ENCODE results near the gene FRAS1. TPM values are rescaled to one million over a fixed set of nuclear protein-coding genes. Genes with fewer than 3 reads are reported as not detected.

FRAS1 gene
- total RNA-seq, 1 donor from 2014 or later, result not detected

DNA sequence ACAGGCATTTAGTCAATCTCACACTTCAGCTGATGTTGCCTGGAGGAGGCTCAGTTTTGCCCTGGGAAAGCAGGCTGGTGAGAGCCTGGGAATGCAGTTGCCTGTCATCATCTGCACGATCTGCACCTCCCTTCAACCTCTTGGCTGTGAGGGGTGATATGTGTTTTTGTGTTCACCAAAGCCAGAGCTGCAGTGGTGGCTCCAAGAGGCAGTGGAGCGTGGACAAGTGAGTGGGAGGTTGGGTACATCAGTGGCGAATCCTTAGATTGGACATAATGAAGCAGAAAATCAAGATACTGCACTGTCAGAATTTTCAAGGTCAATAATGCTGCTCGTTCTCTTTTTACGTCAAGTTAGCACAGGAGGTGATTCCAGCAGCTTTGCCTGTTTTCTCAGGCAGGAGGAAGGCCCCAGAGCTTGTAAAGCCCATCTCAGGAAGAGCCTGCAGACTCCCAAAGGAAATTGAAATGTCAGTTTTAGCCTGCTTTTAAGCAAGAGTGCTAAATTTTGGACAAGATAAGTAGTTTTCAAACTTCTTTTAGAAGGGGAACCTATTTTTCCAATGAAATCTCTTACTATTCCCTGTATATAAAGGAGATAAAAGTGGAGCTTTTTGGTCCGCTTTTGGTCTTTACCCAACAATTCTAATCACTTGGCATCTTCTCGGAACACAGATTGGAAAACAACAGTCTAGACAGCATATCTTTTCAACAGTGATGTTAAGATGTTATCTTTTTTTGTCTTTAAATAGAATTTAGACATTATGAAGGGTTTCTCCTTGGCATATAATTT, 92.8 kb downstream of the FRAS1 start:
- no peak for DNase-seq
- no peak overlapping the region for H3K4me3 Mint-ChIP-seq
- H3K27ac Mint-ChIP-seq, result no peak overlapping the region
- no peaks in the 10 kb centered on the region for H3K9me3 Mint-ChIP-seq
- H3K4me1 Mint-ChIP-seq, result no peaks in the 10 kb centered on the region
- H3K27me3 Mint-ChIP-seq, result peaks cover 6% of the 10 kb centered on the region
- H3K36me3 Mint-ChIP-seq (ENCODE audit: low read depth), result no peaks in the 10 kb centered on the region
- intact Hi-C loops (cut with micrococcal nuclease), result no loop called here

DNA sequence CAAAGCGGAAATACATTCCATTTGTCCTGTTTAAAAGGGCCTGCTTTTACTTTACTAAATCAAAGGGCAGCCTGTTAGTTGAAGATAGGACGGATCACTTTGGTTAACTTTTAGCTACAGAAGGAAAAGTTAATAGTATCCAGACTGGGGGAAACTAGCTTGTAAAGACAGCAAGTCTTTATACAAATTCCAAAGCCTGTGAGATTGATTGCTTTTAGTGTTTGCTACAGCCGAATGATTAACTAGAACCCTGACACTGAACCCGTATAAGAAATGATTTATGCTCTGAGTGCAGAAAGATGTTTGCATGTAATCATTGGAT, 93.4 kb downstream of the FRAS1 start:
- intact Hi-C loops (cut with micrococcal nuclease), result no loop called here
- Mint-ChIP-seq H3K27ac (no peak overlapping the region), H3K27me3 (peaks cover 7% of the 10 kb centered on the region), H3K4me1 (no peaks in the 10 kb centered on the region), H3K4me3 (no peak overlapping the region), H3K36me3 (ENCODE audit: low read depth) (no peaks in the 10 kb centered on the region), H3K9me3 (no peaks in the 10 kb centered on the region)
- no peak for DNase-seq

DNA sequence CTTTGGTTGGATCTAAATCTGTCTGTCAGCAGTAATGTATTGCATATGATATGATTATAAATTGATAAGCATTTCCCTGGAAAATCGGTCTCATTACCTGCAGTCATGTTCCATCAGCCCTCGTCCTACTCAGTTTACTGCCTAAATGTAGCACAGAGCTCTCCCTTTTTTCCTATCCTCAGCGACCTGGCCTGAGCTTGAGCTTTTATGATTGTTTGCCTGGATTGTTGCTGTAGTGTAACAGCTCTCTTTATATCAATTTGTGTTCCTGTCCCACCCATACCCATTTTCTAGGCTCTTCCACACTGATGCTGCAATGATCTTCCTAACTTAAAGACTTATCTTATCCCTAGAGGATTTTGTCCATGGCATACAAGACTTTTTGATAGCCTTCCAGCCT, 95.7 kb downstream of the FRAS1 start:
- no peak overlapping the region for H3K27ac Mint-ChIP-seq
- intact Hi-C loops (cut with micrococcal nuclease), result no loop called here
- no peak overlapping the region for H3K4me3 Mint-ChIP-seq

DNA sequence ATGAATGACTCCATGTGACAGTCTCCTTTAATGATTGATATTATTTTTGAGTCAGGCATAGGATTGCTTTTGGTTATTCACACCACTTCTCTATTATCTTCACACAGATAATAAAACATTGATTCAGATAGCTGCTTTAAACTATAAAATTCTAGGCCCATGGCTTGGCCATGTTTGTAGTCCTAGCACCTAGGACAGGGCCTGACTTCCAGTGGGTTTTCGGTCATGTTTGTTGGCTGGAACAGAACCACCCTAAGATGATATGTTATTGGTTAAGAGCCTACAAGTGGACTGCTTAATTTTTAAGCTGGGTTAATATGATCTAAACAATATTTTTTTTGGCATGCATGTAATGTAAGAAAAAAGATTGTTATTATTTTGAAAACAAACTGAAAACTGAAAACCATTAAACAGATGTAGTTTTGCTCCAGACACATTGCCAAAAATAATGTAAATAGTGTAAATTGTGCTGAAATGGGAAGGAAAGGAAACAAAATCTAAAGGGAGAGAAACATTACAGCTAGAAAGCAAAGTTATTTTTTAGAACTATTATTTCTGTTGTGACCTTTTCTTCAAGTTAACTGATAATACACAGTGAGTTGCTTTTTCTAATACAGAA, 98.0 kb downstream of the FRAS1 start:
- Mint-ChIP-seq H3K9me3 (no peaks in the 10 kb centered on the region), H3K27me3 (peaks cover 13% of the 10 kb centered on the region), H3K27ac (no peak overlapping the region), H3K4me3 (no peak overlapping the region), H3K36me3 (ENCODE audit: low read depth) (no peaks in the 10 kb centered on the region), H3K4me1 (no peaks in the 10 kb centered on the region)
- no peak for DNase-seq
- intact Hi-C loops (cut with micrococcal nuclease), result no loop called here

More for the DNA sequence above, 95.7 kb downstream of the FRAS1 start:
- no peaks in the 10 kb centered on the region for H3K9me3 Mint-ChIP-seq
- H3K4me1 Mint-ChIP-seq, result no peaks in the 10 kb centered on the region
- no peak for DNase-seq
- peaks cover 9% of the 10 kb centered on the region for H3K27me3 Mint-ChIP-seq
- no peaks in the 10 kb centered on the region for H3K36me3 Mint-ChIP-seq (ENCODE audit: low read depth)

DNA sequence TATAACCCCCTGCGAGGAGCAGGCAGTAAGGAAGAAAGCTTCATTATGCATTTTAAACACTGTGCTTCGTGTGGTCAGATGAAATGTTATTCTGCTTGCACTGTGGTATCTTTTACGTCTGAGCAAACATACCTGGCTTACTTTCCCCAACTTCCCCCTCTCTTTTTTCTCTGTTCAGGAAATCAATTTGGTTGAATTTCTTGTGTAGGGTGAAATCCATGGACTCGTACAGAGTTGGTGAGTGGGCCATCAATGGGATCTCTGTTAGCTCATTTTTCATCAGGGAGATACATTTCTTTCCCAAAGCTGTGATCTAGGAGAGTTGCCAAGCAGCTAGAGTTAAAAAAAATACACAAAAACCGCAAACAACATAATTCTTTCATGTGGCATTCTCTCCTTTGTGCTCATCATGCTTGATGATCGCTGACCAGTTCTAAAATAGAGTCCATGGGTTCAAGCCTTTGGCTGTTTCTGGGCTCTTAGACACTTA, 98.5 kb downstream of the FRAS1 start:
- intact Hi-C loops (cut with micrococcal nuclease), result no loop called here
- H3K9me3 Mint-ChIP-seq, result no peaks in the 10 kb centered on the region
- no peak overlapping the region for H3K27ac Mint-ChIP-seq
- H3K4me3 Mint-ChIP-seq, result no peak overlapping the region
- H3K27me3 Mint-ChIP-seq, result peaks cover 13% of the 10 kb centered on the region
- DNase-seq, result no peak
- no peaks in the 10 kb centered on the region for H3K36me3 Mint-ChIP-seq (ENCODE audit: low read depth)
- H3K4me1 Mint-ChIP-seq, result no peaks in the 10 kb centered on the region

DNA sequence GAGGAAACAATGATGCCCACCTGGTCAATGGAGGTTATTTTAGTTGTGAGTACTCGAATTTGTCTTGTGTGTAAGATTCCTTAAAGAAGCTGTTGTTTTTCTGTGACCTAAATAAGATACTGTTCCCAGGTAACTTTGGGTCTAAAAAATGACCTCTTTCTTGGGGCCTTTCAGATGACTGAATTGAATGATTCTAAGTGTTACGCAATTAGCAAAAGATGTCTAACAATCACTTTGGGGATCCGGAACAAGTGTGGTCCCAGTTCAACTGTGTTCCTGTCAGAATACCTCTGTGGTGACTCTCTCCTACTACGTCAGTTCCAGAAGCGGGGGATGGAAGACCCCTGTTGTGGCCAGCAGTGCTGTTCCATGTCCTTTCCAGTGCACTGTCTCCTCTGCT, 99.4 kb downstream of the FRAS1 start:
- H3K4me1 Mint-ChIP-seq, result no peaks in the 10 kb centered on the region
- intact Hi-C loops (cut with micrococcal nuclease), result no loop called here
- no peak overlapping the region for H3K4me3 Mint-ChIP-seq
- no peaks in the 10 kb centered on the region for H3K36me3 Mint-ChIP-seq (ENCODE audit: low read depth)
- H3K9me3 Mint-ChIP-seq, result no peaks in the 10 kb centered on the region
- H3K27ac Mint-ChIP-seq, result no peak overlapping the region
- no peak for DNase-seq
- peaks cover 12% of the 10 kb centered on the region for H3K27me3 Mint-ChIP-seq

DNA sequence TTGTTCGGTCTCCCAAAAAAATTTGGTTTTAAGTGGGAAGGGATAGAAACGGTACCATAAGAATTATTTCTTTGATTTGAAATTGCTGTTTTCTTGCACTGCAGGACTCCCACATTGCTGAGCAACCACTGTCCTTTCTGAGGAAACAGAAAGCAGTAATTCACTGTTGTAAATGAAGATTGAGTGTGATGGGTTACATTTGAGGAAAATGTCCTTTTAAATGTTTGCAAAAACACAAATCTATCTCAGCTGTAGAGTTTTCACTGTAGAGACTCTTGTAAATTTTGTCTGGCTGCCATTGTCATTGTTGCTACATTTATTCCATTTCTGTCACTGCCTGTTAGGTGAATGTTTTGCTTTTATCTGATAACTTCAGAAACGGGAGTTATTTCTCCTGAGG, 105.2 kb downstream of the FRAS1 start:
- no peak for DNase-seq
- intact Hi-C loops (cut with micrococcal nuclease), result no loop called here
- H3K9me3 Mint-ChIP-seq, result no peaks in the 10 kb centered on the region
- H3K27ac Mint-ChIP-seq, result no peak overlapping the region
- peaks cover 11% of the 10 kb centered on the region for H3K27me3 Mint-ChIP-seq
- H3K4me1 Mint-ChIP-seq, result no peaks in the 10 kb centered on the region
- H3K36me3 Mint-ChIP-seq (ENCODE audit: low read depth), result no peaks in the 10 kb centered on the region
- H3K4me3 Mint-ChIP-seq, result no peak overlapping the region

DNA sequence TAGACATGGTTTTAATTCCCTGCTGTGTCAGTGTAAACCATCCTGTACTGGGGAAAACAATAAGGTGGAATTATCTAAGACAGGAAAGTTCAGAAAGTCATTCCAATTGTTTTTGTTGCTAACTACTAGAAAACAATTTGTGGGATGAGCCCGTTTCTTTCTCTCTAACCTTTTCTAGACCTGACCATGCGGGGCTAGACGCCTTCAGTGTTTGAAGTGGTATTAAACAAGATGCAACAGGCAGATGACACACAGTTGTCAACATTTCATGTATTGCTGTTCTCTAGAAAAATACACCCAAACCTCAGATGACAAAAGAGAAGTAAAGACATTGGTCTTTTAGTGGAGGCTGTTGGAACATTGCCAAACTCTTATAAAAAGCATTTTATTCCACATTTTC, 105.7 kb downstream of the FRAS1 start:
- intact Hi-C loops (cut with micrococcal nuclease), result no loop called here
- Mint-ChIP-seq H3K4me1 (no peaks in the 10 kb centered on the region), H3K36me3 (ENCODE audit: low read depth) (no peaks in the 10 kb centered on the region), H3K9me3 (no peaks in the 10 kb centered on the region), H3K4me3 (no peak overlapping the region), H3K27me3 (peaks cover 11% of the 10 kb centered on the region), H3K27ac (no peak overlapping the region)
- no peak for DNase-seq

DNA sequence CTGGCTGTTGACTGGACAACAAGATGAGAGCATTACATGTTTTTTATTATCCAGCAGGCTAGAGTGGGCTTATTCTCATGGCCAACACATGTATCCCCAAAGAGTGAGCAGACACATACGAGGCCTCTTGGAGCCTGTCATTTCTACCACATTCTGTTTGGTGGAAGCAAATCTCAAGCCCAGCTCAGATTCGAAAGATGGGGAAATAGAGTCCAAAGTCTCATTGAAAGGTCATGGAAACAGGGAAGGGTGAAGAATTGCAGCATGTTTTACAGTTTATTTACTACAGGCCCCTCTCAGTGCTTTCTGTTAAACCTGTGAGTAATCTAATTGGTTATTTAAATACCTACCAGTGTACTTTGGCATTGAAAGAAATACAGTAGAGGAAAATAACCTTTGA, 108.6 kb downstream of the FRAS1 start:
- intact Hi-C loops (cut with micrococcal nuclease), result no loop called here
- Mint-ChIP-seq H3K9me3 (no peaks in the 10 kb centered on the region), H3K27ac (no peak overlapping the region), H3K36me3 (ENCODE audit: low read depth) (no peaks in the 10 kb centered on the region), H3K4me3 (no peak overlapping the region), H3K4me1 (no peaks in the 10 kb centered on the region), H3K27me3 (peaks cover 7% of the 10 kb centered on the region)
- no peak for DNase-seq

DNA sequence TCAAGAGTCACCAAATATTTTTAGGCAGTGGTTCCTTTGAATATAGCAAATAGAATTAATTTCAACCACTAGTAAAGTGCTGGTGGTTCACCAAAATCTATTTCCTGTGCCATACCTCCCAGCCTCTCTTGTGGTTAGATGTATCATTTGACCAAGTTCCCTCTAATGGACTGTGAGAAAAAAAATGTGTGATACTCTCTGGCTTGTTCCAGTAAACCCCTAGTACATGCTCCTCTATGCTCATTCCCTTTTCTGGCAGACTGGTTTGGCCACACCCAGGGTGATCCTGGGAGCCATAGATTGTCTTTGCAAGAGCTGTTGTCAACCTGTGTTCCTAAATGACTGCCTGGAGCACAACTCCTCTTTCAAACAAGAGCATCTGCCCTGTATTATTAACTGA, 109.5 kb downstream of the FRAS1 start:
- intact Hi-C loops (cut with micrococcal nuclease), result no loop called here
- H3K4me3 Mint-ChIP-seq, result no peak overlapping the region
- H3K36me3 Mint-ChIP-seq (ENCODE audit: low read depth), result no peaks in the 10 kb centered on the region
- no peak for DNase-seq
- H3K27ac Mint-ChIP-seq, result no peak overlapping the region
- no peaks in the 10 kb centered on the region for H3K4me1 Mint-ChIP-seq
- H3K27me3 Mint-ChIP-seq, result peaks cover 7% of the 10 kb centered on the region
- no peaks in the 10 kb centered on the region for H3K9me3 Mint-ChIP-seq

DNA sequence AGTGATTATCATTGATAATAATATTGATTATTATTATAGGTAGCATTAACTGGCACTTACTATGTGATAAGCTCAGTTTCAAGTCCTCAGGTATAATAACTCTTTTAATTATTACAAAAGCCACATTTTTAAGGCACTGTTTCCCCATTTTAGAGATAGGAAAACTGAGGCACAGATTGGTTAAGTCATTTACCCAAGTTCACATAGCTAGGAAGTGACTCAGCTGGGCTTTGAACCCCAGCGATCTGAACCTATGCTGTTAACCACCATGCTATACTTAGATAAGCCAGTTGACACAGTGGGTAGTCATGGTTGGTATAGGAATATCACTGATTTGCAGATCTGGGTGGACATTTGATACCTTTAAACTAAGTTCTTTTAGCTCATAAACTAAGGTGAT, 110.4 kb downstream of the FRAS1 start:
- no peaks in the 10 kb centered on the region for H3K4me1 Mint-ChIP-seq

DNA sequence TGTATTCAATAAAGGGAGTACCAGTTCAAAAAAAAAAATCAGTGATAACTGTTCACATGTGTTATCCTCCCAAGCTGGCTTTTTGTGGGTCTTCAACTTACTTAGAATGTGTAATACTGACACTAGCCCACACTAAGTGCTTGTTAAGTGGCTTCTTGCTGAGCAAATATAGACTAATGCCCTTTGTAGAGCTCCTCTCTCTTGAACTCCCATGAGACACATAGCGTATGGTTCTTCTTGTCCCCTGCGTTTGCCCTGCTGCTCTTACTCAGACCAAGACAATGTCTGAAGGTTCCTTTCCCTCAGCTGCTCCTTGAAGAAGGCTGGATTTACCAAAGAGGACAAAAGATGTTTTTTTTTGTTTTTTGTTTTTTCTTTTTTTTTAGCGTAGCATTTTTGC, 110.9 kb downstream of the FRAS1 start:
- Mint-ChIP-seq H3K4me1 (no peaks in the 10 kb centered on the region), H3K9me3 (no peaks in the 10 kb centered on the region), H3K36me3 (ENCODE audit: low read depth) (no peaks in the 10 kb centered on the region), H3K27ac (no peak overlapping the region), H3K27me3 (peaks cover 3% of the 10 kb centered on the region), H3K4me3 (no peak overlapping the region)
- DNase-seq, result no peak
- intact Hi-C loops (cut with micrococcal nuclease), result no loop called here

More for the DNA sequence above, 110.4 kb downstream of the FRAS1 start:
- no peak overlapping the region for H3K4me3 Mint-ChIP-seq
- no peak for DNase-seq
- H3K27ac Mint-ChIP-seq, result no peak overlapping the region
- peaks cover 5% of the 10 kb centered on the region for H3K27me3 Mint-ChIP-seq
- H3K36me3 Mint-ChIP-seq (ENCODE audit: low read depth), result no peaks in the 10 kb centered on the region
- no peaks in the 10 kb centered on the region for H3K9me3 Mint-ChIP-seq
- intact Hi-C loops (cut with micrococcal nuclease), result no loop called here

DNA sequence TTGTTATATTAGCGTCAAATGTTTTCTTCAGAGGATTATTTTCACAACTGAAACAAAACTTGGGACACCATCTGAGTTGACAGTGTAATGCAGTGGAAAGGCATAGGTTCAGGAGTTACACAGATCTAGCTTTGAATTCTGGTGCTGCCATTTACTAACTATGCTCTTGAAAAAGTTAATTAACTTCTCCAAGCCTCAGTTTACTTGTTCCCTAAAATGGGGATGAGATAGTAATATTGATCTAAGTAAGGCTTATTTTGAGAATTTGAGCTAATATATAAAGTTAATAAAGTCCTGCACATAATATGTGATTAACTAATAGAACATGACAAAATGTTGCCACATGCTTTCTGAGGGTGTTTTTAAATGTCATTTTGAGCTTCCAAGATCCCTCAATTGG, 112.6 kb downstream of the FRAS1 start:
- intact Hi-C loops (cut with micrococcal nuclease), result no loop called here
- no peak overlapping the region for H3K27ac Mint-ChIP-seq
- DNase-seq, result no peak
- no peaks in the 10 kb centered on the region for H3K4me1 Mint-ChIP-seq
- no peaks in the 10 kb centered on the region for H3K9me3 Mint-ChIP-seq
- H3K4me3 Mint-ChIP-seq, result no peak overlapping the region
- peaks cover 3% of the 10 kb centered on the region for H3K27me3 Mint-ChIP-seq
- no peaks in the 10 kb centered on the region for H3K36me3 Mint-ChIP-seq (ENCODE audit: low read depth)

DNA sequence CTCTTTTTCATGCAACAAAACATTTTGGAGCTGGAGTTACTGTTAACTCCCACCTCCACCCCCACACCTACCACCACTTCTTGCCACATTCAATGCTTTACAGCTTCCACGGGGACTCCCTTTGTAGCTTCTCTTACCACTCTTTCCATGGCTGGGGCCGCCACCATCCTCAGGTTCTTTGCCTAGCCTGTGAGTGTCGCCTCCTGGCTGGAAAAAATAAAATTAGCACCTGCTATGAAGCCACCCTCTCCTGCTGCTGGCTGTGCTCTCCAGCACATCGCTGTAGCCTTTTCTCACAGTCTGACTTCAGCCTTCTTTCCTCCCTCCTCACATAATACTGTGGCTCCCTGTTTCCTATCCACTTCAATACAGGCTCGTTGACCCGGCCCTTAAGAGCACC, 114.4 kb downstream of the FRAS1 start:
- Mint-ChIP-seq H3K4me1 (no peaks in the 10 kb centered on the region), H3K27ac (no peak overlapping the region), H3K36me3 (ENCODE audit: low read depth) (no peaks in the 10 kb centered on the region), H3K4me3 (no peak overlapping the region), H3K27me3 (peaks cover 3% of the 10 kb centered on the region), H3K9me3 (no peaks in the 10 kb centered on the region)
- intact Hi-C loops (cut with micrococcal nuclease), result no loop called here
- no peak for DNase-seq

DNA sequence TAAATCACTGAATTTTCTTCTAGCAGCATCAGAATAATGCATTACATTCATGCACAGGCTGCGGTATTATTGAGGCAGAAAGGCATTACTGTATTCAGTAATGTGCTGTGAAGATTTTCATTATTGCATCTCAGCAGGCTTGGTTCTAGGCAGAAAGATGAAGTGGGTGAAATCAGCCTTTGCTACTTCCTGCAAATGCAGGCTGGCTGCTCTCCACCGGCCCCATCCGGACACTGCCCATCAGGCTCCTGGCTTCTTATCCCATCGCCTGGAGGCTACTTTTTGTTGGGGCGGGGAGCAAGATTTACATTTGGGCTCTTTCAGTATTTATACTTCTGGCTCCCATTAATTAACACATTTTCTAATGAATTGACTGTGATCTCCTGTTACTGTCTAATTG, 117.8 kb downstream of the FRAS1 start:
- H3K4me1 Mint-ChIP-seq, result no peaks in the 10 kb centered on the region
- H3K4me3 Mint-ChIP-seq, result no peak overlapping the region
- H3K36me3 Mint-ChIP-seq (ENCODE audit: low read depth), result no peaks in the 10 kb centered on the region
- H3K27ac Mint-ChIP-seq, result no peak overlapping the region
- no peak for DNase-seq
- H3K9me3 Mint-ChIP-seq, result no peaks in the 10 kb centered on the region
- intact Hi-C loops (cut with micrococcal nuclease), result no loop called here
- H3K27me3 Mint-ChIP-seq, result peaks cover 3% of the 10 kb centered on the region
